Measurements from ENCODE around the gene RAB31.

The RAB31 gene

DNA sequence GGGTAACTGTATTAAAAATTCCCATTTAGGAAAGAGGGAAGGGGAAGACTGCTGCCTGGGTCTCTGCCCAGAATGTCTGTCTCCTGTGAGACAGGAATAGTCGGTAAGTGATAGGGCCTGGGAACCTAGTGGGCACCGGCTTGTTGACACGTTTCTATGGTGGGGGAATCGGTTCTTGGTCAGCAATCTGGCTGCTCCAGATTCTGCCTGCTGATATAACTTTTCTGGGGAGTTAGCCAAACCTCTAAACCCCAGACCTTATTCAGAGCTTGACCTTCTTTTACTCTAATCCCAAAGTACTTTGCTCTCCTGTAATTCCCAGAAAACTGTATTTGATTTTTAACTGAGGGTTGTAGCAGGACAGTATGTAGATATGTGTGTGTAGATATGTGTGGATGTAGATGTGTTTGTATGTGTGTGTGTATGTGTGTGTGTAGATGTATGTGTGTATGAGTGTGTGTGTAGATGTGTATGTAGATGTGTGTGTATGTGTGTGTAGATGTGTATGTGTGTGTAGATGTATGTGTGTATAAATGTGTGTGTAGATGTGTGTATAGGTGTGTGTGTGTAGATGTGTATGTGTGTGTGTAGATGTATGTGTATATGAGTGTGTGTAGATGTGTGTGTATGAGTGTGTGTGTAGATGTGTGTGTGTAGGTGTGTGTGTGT, 115.8 kb downstream of the RAB31 start:
- no peak for DNase-seq

DNA sequence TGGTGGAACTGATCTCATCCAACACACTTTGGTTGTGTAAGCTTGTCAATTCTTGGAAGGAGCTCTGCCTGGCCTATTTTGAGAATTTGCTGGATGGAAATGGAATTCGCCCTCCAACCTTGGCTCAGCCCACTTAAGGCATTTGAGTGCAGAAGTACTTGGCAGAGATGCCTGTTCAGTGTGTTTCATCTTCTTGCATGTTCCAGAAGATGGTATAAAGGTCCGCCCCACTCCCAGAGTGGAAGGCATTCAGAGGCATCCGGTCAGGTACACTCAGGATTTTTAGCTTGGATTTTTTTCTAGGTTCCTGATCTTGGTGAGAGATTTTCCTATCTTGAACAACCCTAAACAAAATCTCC, 116.4 kb downstream of the RAB31 start:
- no peak for DNase-seq

DNA sequence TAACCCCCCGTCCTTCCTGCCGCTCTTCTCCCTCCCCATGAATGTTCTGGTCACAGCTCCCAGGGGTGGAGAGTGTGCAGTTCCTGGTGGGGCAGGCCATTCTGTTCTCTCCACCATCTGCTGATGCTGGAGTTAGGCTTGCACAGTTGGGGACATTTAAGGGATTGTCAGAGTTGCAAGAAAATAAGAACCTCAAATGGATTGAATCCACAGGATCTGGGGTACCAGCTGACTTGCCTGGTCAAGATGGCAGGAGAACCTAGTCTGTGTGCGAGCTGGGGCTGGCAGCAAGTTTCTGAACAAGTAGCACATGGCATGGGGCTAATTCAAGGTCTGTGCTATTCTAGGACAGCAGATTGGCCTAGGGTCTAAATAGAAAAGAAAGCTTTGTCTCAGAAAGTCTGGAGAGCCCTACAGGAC, 116.9 kb downstream of the RAB31 start:
- no peak for DNase-seq

DNA sequence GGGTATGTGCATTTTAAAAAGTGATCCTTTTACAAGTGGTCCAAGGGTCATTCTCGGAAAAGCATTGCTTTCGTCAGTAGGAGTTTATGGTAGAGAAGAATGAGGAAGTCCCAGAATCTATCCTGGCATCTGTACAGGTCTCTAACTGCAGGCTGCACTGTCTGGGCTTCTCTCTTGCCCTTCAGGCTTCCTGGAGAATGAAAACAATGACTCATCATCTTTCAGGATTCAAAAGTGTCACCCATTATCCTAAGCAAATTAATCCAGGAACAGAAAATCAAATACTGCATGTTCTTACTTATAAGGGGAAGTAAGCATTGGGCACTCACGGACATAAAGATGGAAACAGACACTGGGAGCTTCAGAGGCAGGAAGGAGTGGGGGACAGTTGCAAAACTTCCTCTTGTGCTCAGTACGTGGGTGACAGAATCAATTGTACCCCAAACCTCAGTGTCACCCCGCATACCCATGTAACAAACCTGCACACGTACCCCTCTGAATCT, 117.5 kb downstream of the RAB31 start:
- peak; percentile 34 for DNase-seq

DNA sequence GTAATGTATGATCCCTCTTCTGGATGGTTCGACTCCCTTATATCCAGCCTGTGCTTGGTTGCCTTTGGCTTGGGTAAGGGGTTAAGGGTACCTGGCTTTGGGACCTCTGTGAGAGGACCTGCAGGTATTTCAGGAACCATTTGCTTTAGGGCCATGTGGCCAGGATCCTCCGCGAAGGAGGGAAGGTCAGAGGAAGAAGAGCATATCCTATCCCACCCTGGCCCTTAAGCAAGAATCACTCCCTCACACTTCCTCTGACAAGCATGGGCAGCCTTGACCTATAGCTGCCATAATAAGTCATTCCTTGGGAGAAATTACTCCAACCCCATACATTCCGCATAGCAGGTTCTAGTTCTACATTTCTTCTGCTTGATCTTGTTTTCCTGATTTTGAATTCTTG, 118.6 kb downstream of the RAB31 start:
- DNase-seq: no peak

DNA sequence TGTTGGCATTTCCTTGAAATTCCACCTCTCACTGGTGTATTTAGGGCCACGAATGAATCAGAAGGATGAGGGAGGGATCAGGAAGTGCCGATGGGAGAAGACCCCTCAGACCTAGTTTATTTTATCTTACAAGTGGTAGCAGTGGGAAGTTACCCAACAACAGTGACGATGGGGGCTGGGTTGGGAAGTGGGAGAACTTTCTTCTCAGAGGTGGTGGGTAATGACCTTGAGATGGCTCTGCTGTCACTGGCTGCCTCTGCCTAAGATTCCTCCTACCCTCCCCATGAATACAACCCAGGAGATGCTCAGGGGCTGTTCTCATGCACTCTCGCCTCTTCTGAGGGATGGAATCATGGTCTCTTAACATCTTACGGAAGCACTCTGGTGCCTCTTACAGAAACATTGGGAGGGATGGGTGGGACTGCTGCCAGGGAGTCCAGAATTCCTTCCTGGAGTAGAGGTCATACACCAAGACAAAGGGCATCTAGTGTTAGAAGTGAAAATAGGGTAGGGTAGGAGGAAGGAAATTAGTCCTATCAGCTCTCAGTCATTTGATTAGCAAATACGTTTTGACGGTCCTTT, 119.2 kb downstream of the RAB31 start:
- DNase-seq: no peak

DNA sequence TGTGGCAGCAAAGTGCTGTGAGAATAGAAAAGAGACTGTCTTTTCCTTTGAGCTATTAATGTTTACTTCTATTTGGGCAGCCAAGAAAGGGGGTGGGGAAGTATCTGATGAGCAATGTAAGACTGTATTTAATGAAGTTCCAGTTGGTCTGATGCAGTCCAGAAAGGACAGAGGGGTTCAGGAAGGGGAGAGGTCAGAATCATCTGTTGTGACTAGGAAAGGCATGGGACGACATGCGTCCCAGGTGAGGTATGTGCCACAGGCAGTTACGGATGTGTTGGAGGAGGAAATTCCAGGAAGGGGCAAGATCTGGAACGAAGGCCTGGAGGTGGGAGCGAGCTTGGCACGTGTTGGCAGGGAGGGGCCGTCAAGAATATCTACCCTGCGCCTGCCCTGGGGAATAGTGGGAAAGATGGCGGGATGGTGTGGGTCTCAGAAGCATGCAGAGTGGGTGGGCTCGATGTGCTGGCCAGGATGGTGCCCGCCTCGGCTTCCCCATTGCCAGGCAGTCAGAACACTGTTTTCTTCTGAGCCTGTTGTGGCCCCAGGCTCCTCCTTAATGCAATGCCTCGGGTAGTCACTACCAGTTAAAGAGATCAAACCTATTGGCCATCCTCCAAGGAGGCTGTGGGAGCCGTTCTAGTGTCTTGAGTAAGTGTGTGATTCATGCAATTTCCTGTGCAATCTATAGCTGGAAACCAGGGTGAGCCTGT, 119.8 kb downstream of the RAB31 start:
- DNase-seq: no peak

DNA sequence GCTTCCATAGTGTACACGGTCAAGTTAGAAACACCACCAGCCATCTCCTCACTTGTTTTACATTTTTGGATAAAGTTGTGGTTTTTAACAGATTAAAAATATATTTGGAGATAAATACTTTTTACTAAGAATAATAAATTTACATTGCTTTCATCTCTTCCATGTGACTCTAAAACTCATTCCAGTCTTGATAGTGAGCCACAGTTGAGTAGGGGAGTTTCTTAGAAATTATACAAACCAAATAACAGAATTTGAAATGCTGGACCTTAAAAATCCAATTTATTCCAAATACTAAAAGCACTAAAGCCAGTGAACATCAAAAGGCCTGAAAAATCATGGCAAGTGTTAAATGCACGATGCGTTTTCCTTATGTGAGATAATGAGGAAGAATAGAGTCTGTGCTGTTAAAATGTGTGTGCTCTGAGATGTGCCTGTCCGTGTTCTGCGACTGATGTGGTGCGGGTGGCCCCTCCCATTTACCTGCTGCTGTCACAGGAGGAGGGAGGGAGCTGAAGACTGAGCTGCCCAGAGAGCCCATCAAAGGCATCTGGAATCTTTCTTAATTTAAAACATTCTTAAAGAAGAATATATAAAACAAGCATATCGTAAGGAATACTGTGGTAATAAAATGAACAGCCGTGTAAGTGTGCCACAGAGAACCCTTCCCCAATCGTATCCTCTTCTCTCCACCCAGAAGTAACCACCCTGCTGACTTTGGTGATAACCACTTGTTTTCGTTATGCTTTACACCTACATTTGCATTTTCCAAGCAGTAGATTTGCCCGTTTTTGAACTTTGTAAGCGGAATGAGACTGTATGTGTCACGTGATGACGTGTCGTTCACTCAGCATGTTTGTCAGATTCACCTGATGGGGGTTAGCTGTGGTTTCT, 120.7 kb downstream of the RAB31 start:
- DNase-seq: no peak

DNA sequence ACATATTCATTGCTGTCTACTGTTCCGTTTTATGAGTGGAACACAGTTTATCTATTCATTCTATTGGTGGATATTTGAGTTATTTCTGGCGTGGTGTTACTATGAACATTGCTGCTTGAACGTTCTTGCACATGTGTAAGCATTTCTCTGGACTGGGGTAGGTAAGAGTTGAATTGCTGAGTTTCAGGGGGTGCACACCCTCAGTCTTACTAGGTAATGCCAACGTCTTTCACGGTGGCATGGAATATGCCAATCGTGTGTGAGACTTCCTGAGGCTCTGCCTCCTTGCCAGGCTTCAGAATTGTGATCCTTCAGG, 121.3 kb downstream of the RAB31 start:
- no peak for DNase-seq

DNA sequence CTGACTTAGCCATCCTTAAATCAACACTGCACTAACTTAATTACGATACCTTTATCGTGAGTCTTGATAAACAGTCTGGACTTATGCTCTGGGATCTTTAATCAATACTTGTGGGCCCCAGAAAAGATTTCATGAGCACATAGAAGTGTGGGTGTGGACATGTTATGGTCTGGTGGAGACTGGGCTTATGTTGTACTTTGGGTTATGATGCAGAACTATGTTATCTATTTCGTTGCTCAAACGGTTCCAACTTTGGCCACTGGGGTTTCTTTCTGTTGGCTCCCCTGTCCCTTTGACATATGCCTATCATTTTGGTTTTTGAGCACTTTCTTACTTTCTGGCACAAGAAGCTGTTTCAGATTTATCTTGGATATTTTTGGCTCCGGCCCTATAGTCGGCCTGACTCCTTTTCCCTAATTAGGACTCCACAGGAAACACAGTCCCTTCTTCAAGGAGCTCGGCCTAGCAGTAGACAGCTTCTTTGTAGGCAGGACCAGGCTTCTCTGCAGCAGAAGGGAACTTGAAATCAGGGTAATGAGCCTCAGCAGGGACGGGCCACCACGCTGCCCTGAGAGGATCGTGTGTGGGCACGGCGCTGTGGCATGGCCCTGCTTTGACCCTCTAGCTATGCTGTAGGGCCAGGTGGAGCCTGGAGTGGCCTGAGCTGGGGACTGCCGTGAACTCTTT, 123.1 kb downstream of the RAB31 start:
- DNase-seq: no peak

DNA sequence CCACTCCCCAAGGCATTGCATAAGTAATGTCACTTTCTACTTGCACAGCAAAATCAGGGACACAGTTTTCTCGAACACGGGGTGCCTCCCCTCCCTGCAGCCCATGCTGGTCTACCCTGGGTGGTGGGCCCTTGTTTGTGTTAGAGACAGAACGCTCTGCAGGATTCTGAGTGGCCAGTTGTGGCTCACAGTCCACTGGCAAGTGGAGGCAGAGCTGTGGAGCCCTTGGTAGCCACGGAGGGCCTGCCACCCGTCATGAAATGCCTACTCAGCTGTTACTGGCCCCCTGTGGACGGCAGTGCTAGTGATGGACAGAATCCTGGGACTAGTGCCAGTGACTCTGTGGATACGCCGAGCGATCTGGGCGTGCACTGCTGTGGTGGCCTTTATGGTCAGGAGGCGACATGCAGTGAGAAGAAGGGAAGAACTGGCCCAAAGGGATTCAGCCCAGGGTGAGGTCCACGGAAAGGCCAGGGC, 123.7 kb downstream of the RAB31 start:
- no peak for DNase-seq

DNA sequence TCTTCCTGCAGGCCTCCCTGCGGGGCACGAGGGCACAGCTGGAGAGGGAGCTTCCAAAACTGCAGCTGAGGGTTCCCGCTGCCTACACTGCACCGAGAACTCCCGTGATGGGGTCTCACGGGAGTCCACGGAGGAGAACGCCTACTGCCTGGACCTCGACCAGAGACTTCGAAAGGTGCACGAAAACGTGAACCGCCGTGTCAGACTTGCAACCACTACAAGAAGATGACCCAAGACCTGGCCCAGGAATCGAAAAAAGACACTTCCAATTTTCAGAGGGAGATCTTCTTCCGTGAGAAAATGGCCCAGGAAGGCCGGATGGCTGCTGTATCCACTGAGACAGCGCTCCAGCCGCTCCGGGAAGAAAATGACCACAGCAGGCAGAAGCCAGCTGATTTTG, 124.8 kb downstream of the RAB31 start:
- no peak for DNase-seq

DNA sequence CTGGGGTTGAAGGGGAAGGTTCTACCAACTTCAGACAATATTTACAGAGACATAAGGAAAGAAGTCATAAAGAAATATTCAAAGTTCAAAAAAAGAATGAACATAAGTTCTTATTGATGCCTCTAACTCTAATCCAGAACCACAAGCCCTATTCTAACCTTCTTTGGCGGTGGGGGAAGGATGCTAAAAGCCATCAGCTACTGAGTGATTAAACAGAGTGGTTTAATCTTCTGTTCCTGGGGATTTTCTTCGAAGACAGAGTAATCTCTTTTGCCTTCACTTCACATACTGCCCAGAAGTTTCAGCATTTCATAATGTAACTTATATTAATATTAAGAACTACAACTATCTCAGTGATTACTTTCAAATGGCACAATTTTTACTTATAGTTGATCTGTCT, 126.5 kb downstream of the RAB31 start:
- no peak for DNase-seq

DNA sequence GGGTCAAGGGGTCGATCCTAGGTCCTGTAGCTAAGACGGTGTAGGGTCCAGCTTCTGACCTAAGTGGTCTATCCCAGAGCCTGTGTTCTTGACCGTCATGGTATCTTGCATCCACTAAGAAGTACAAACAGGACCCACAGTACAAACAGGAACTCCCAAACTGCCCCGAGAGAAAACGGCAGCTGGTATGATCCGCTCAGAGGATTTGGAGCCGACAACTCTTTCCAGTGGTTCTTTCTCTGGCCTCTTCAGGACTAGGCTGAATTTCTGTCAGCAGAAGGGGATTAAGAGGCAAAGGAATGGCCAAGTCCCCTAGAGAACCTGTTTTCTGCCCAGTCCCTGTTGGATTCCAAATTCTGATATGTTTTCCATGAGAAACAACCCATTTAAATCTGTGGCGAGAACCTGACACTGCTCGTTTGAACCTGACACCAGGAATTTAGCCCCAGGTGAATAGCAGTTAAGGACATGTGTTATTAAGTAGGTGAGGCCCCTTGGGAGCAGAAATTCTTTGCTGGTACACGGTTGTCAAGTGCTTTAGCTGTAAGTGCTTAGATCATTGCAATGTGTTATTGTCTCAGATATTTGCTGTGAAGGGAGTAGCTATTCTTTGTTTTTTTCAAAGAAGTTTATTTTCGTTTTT, 127.1 kb downstream of the RAB31 start:
- DNase-seq: peak; percentile 5

DNA sequence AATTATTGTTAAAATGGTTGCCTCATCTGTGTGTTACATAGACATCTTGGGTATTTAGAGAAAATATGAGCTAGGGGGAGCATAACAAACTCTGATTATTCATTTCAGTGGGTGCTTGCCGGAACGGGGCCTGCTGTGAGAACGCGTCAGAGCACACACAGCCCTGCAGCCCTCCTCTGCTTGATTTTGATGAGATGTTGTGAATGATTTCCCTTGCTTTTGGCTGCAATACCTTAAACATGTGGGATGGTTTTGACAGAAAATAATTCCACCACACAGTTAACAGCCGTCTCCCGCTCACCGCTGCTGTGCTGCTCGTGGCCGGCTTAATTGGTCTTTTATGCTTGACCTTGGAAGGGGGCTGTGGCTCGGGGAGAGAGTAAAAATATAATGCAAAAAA, 127.7 kb downstream of the RAB31 start:
- no peak for DNase-seq

DNA sequence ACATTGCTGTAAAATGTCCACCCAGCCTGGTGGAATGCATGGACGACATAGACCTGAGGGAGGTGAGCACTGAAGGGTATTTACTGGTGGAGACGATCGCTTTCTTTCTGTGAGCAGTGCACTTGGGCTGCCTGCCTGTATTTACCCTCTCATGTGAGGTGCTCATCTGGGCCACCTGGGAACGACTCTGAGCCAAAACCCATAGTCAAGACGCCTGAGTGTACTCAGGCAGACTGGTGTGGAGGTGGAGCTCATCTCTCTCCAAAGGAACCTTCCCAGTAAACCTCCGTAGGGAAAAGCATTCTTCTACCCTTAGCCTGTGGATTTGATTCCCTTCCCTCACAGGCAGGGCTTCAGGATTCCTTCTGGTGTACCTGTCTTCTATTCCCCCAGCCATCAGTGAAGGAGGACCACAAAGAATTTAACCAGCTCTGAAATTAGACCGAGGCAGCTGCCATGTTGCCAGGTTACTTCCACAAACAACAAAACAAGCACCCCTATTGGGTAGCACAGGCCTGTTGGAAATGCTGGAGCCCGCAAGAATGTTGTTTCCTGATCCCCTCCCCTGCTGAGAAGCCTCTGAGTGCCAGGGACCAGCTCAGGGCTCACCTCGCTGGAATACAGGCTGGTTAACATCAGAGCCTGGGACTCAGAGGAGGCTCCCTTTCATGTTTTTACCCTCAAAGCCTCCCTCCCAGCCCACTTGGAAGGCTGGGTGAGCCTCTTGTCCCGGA, 130.2 kb downstream of the RAB31 start:
- DNase-seq: peak; percentile 68

DNA sequence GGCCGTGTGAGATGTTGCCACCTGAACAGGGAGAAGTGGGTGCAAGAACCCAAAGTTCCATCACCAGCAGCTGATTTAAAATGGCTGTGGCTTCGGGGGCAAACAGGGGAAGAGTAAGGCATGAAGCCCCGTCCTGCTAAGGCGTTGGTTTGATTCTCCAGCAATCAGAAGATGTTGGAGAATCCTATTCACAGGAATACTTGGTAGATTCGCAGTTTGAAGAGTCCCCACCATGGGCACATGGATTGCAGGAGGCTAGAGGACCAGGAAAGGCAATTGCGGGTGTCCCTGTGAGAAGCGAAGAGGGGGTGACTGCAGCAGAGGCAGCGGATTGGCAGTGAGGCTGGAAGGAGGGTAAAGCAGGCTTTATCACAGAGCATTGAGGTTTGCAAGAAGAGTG, 131.1 kb downstream of the RAB31 start:
- DNase-seq: no peak

DNA sequence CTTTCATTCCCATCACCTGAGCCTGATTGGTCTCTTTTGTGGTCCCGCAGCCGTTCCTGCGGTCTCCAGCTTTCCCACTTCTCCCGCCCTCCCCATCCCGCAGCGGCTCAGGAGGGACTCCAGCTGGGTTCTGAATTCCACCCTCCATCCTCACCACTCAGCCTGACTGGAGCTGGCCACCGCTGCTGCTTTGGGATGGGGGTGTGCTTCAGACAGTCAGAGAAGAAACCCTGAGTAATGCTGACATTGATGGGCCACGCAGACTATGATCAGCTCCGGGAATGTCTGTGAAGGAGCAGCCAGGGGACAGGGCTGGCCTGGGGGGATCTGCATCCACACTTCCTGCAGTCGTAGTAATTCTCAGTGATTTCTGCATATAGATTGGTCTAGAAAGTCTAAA, 131.8 kb downstream of the RAB31 start:
- DNase-seq: no peak

DNA sequence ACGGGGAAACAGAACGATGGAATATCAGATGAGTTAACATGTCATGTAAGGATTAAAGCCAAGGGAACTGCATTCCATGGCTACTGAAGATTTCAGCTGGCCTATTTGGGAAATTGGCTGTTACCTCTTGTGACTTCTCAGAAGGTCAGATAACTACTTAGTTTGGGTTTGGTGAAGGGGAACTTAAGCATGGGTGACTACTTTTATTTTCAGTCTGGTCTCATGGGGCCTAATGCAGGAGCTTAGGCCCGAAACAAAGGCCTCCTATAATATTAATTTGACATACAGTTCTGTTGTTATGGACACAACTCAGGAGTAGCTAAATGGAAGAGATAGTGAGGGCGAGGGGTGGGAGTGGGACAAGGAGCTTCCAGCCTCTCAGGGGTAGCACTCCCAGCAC, 133.7 kb downstream of the RAB31 start:
- no peak for DNase-seq

DNA sequence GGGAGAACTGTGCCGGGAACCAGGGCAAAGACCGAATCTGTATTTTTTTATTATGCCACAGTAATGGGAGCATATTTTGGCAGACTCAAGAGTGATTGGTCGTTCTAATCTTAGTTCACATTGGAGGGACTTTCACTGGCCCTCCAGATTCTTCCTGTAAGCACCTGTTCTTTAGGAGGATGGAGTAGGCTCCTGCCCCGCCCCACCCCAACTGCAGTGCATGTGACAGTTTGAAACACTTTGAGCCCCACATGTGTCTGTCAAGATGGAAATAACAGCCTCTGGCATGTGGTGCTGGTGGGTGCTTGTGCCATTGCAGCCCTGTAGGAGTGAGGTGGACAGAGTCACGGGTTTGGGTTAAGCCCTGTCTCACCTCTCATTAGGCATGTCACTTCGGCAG, 134.3 kb downstream of the RAB31 start:
- no peak for DNase-seq

DNA sequence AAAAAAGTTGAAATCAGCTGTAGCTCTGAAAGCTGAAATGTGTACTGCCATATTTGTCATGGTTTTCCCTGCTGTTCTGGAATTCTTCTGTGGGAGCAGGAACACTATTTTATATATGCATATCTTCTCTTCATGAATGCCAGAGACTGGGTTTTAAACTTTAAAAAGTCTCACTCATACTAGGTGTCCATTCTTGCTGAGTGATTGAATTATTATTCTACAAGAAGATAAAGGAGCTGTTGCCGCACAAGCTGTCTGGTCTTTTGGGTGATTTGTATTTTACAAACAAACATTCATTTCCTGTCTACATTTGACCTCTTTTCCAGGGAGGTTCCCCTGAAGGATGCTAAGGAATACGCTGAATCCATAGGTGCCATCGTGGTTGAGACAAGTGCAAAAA, 137.2 kb downstream of the RAB31 start:
- no peak for DNase-seq

Measured in NCI-H2029 (cell line).